Effector memory CD4-positive, alpha-beta T cell (primary cell): ENCODE measurements around the gene IGF2.

Experiments used
- DNase-seq, 3 donors: peaks; one replicate each; pipeline ENCODE4 v3.0.0-alpha.2; 2020
- H3K27ac ChIP-seq: 2 replicates; pipeline ENCODE4 v1.7.0; 2013; ENCODE audit warnings: mild to moderate bottlenecking, low read length, moderate library complexity; ENCODE audit not compliant: insufficient read depth, poor library complexity, severe bottlenecking
- H3K27me3 ChIP-seq: replicated peaks from 2 replicates; pipeline ENCODE4 v1.7.0; 2013; ENCODE audit warnings: mild to moderate bottlenecking, low read length; ENCODE audit not compliant: insufficient read depth, control insufficient read depth, poor library complexity, severe bottlenecking
- H3K36me3 ChIP-seq: 2 replicates; pipeline ENCODE4 v1.7.0; 2013; ENCODE audit warnings: mild to moderate bottlenecking, low read length, moderate library complexity; ENCODE audit not compliant: control insufficient read depth, insufficient read depth
- H3K4me1 ChIP-seq: 2 replicates; pipeline ENCODE4 v1.7.0; 2013; ENCODE audit warnings: low read length, mild to moderate bottlenecking; ENCODE audit not compliant: control insufficient read depth, insufficient read depth, poor library complexity, severe bottlenecking
- H3K4me3 ChIP-seq: 2 replicates; pipeline ENCODE4 v1.7.0; 2013; ENCODE audit warnings: low read length, low read depth, mild to moderate bottlenecking; ENCODE audit not compliant: insufficient read depth, poor library complexity, severe bottlenecking
- H3K9me3 ChIP-seq: 2 replicates; pipeline ENCODE4 v1.7.0; 2013; ENCODE audit warnings: mild to moderate bottlenecking, low read length, moderate library complexity; ENCODE audit not compliant: control insufficient read depth

Gene IGF2

GRCh38 chr11:2136952-2137201 is 2.3 kb downstream of the IGF2 start:
- Histone ChIP-seq H3K4me1 (peaks cover 21% of the 10 kb centered on the region), H3K27ac (no peak overlapping the region), H3K9me3 (no peaks in the 10 kb centered on the region), H3K27me3 (peaks cover 61% of the 10 kb centered on the region), H3K36me3 (no peaks in the 10 kb centered on the region), H3K4me3 (no peak overlapping the region)
- DNase-seq = no peak

DNA sequence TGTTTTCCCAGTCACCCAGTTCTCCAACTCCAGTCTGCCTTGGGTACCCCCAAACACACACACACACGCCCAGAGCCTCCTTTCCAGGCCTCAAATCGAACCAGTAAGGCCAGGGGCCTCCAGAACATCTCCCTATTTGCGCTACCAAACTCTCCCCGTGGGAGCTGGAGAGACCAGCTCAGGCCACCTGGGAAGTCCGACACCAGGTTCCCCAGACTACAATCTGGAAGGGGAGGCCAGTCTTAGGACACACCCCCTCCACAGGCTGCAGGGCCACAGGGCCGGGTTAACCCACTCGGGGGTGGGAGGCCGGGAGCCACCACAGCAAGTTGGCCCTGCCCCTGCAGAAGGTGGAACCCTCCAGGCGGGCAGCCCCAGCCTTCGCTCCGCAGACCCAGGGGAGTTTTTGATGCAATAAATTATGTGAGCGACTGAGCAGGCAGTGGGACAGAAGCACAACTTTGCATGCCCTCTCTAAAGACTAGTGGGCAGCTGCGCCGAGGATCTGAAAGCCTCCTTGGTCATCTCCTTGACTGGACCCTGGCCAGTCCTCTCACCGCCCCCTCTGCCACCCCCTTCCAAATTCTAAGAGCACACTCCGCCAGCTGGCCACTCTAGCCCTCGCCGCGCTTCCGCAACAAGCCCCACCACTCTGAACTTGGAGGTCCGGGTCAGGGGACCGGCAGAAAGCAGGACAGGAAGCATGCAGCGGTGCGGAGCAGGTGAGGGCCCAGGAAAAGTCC is 2.8 kb downstream of the IGF2 start:
- H3K4me3 ChIP-seq = no peak overlapping the region
- DNase-seq = no peak
- H3K27me3 ChIP-seq = peaks cover 59% of the 10 kb centered on the region
- H3K27ac ChIP-seq = no peak overlapping the region
- peaks cover 21% of the 10 kb centered on the region for H3K4me1 ChIP-seq
- no peaks in the 10 kb centered on the region for H3K36me3 ChIP-seq
- no peaks in the 10 kb centered on the region for H3K9me3 ChIP-seq

DNA sequence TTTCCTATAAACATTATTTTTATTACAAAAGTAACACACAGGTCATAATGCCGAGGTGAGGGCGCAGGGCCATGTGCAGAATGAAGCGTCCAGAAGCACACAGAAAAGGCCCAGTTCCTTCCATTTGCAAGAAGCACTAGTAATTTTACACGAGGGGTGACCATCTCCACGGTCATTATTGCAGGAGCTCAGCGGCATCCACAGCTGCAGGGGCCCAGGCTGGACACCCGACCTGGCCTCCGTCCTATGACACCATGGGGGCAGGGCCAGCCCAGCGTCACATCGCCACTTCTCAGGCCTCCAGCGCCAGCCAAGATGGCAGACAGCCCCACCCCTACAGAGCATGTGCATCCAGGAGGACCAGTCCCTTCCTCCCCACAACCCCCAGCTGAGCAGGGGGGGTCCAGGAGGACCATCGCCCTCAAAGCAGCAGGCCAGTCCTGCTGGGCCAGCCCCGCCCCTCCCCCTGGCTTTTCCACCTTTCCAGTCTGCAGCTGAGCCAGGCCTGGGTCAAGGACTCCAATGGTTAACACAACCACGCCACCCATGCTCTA is 3.5 kb downstream of the IGF2 start:
- no peaks in the 10 kb centered on the region for H3K36me3 ChIP-seq
- H3K27ac ChIP-seq = no peak overlapping the region
- no peak overlapping the region for H3K4me3 ChIP-seq
- H3K9me3 ChIP-seq = no peaks in the 10 kb centered on the region
- no peak for DNase-seq
- H3K27me3 ChIP-seq = peaks cover 53% of the 10 kb centered on the region
- H3K4me1 ChIP-seq = peaks cover 21% of the 10 kb centered on the region

GRCh38 chr11:2135018-2135569 is 4.1 kb downstream of the IGF2 start:
- H3K27me3 ChIP-seq = peaks cover 46% of the 10 kb centered on the region
- H3K27ac ChIP-seq = no peak overlapping the region
- no peak for DNase-seq
- peaks cover 17% of the 10 kb centered on the region for H3K4me1 ChIP-seq
- no peaks in the 10 kb centered on the region for H3K36me3 ChIP-seq
- no peak overlapping the region for H3K4me3 ChIP-seq
- H3K9me3 ChIP-seq = no peaks in the 10 kb centered on the region

- Histone ChIP-seq H3K4me3 (no peak overlapping the region), H3K27ac (no peak overlapping the region), H3K36me3 (no peaks in the 10 kb centered on the region), H3K9me3 (no peaks in the 10 kb centered on the region), H3K27me3 (peaks cover 40% of the 10 kb centered on the region), H3K4me1 (peaks cover 13% of the 10 kb centered on the region)
- no peak for DNase-seq
Observed at GRCh38 chr11:2134022-2135010, 4.9 kb downstream of the IGF2 start.

DNA sequence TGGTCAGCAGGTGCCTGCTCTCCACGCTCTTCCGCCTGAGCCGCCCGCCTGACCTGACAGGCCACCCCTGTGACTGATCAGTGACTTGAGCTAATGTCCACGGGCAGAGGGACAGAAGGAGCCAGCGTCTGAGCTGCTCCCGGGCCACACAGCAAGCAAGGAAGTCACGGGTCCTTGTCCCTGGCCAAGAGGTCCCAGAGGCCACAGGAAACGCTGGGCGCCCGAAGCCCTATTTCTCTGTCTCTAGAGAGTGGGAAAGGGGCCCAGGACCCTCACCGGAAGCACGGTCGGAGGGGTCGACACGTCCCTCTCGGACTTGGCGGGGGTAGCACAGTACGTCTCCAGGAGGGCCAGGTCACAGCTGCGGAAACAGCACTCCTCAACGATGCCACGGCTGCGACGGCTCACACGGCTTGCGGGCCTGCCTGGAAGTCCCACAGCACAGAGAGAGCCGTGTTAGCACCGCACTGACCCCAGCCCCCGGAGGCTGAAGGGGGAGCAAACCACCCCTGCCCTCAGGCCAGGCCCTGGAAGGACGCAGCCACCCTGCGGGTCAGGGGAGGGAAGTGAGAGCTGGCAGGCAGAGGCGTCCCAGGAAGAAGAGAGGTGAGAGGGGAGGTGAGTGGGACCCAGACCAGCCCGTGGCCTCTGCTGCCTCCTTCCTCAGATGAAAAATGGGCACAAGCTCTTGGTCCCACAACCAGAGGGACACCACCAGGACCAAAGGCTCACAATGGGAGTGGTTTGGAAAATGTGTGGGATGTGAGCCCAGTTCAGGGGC is 5.8 kb downstream of the IGF2 start:
- Histone ChIP-seq H3K27ac (no peak overlapping the region), H3K9me3 (no peaks in the 10 kb centered on the region), H3K36me3 (no peaks in the 10 kb centered on the region), H3K4me3 (no peak overlapping the region), H3K4me1 (peaks cover 8% of the 10 kb centered on the region), H3K27me3 (peaks cover 39% of the 10 kb centered on the region)
- no peak for DNase-seq

- H3K36me3 ChIP-seq = no peaks in the 10 kb centered on the region
- peaks cover 8% of the 10 kb centered on the region for H3K4me1 ChIP-seq
- no peak overlapping the region for H3K4me3 ChIP-seq
- H3K9me3 ChIP-seq = no peaks in the 10 kb centered on the region
- peaks cover 35% of the 10 kb centered on the region for H3K27me3 ChIP-seq
- DNase-seq = no peak
- H3K27ac ChIP-seq = no peak overlapping the region
Observed at GRCh38 chr11:2132874-2133240, 6.3 kb downstream of the IGF2 start.

DNA sequence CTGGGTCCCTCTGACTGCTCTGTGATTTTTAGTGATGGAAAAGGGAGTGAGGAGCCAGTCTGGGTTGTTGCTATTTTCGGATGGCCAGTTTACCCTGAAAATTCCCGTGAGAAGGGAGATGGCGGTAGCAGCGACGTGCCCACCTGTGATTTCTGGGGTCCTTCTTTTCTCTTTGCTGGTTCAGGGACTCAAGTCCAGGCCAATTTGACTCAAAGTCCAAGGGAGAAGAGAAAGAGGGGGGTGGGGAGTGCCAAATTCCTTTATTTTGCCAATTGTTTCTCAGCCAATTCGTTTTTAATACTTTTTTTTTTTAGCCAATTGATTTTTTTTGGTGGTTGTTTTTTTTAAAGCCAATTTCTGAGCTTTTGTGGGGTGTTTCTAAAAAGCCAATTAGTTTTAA is 6.9 kb downstream of the IGF2 start:
- DNase-seq = no peak

DNA sequence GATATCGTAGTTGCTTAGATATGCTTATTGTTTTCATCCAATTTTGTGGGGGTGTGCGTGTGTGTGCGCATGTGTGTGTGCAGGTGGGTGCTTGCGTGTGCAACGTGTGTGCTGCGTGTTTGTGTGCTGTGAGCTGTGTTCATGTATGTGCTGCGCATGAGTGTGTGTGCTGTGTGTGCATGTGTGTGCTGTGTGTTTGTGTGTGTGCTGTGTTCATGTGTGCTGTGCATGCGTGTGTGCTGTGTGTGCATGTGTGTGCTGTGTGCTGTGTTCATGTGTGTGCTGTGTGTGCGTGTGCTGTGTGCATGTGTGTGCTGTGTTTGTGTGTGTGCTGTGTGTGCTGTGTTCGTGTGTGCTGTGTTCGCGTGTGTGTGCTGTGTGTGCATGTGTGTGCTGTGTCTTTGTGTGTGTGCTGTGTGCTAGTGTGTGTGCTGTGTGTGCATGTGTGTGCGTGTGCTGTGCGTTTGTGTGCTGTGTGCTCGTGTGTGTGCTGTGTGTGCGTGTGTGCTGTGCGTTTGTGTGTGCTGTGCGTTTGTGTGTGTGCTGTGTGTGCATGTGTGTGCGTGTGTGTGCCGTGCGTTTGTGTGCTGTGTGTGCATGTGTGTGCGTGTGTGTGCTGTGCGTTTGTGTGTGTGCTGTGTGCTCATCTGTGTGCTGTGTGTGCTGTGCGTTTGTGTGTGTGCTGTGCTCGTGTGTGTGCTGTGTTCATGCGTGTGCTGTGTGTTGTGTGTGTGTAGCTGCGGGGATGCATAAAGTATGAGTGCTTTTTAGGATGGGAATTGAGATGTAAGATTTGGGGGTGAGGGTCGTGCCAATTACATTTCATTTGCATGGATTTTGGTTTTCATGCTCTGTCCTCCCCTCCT is 7.6 kb downstream of the IGF2 start:
- DNase-seq = no peak
- no peaks in the 10 kb centered on the region for H3K36me3 ChIP-seq
- H3K4me3 ChIP-seq = no peak overlapping the region
- no peak overlapping the region for H3K27ac ChIP-seq
- peaks cover 28% of the 10 kb centered on the region for H3K27me3 ChIP-seq
- H3K4me1 ChIP-seq = no peaks in the 10 kb centered on the region
- H3K9me3 ChIP-seq = no peaks in the 10 kb centered on the region

More for the DNA sequence above, 6.9 kb downstream of the IGF2 start:
- Histone ChIP-seq H3K27ac (no peak overlapping the region), H3K4me1 (peaks cover 2% of the 10 kb centered on the region), H3K4me3 (no peak overlapping the region), H3K36me3 (no peaks in the 10 kb centered on the region), H3K9me3 (no peaks in the 10 kb centered on the region), H3K27me3 (peaks cover 31% of the 10 kb centered on the region)
